HCEC 1CT (cell line): ENCODE data around the gene TRIP10.
"Not testable (repeated sequence)": the region's sequence is repeated elsewhere in the genome, so short reads cannot be mapped to it uniquely, and the experiment has no call there.

ENCODE experiments used
- DNase-seq: peaks from one replicate; pipeline ENCODE4 v3.0.0-alpha.2; 2017

Gene TRIP10

GRCh38 chr19:6743714-6744380, 4.4 kb downstream of the TRIP10 start:
- DNase-seq = peak; percentile 30

DNA sequence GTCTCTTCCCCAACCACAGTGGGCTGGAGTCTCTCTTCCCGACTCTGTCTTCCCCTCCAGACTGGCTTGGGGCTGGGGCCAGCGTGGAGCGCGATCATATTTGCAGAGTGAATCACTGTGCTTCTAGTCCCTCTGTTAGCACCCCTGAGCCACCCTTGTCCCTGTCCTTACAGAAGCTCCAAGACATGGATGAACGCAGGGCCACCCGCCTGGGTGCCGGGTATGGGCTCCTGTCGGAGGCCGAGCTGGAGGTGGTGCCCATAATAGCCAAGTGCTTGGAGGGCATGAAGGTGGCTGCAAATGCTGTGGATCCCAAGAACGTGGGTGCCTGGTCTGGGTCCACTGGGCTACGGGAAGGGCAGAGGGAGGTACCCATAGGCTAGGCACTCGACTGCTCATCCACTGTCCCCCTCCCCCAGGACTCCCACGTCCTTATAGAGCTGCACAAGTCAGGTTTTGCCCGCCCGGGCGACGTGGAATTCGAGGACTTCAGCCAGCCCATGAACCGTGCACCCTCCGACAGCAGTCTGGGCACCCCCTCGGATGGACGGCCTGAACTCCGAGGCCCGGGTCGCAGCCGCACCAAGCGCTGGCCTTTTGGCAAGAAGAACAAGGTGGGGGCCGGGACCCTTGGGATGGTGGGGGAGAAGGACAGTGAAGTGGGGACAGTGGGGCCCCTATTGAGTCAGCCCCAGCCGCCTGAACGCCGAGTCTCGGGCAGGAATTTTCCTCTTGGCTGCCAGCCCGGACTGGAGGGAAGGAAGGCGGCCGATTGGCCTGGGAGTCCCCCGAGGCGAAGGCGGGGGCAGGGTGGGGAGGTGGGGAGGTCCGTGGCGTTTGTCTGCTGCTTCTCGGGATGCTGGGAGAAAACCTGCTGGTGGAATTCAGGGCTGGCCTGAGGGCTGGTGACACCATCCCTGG, 5.2 kb downstream of the TRIP10 start:
- peak; percentile 86 for DNase-seq

- DNase-seq = no peak
Measured at GRCh38 chr19:6745965-6746364, 6.5 kb downstream of the TRIP10 start.

GRCh38 chr19:6748543-6748942, 9.1 kb downstream of the TRIP10 start:
- not testable (repeated sequence) for DNase-seq

DNA sequence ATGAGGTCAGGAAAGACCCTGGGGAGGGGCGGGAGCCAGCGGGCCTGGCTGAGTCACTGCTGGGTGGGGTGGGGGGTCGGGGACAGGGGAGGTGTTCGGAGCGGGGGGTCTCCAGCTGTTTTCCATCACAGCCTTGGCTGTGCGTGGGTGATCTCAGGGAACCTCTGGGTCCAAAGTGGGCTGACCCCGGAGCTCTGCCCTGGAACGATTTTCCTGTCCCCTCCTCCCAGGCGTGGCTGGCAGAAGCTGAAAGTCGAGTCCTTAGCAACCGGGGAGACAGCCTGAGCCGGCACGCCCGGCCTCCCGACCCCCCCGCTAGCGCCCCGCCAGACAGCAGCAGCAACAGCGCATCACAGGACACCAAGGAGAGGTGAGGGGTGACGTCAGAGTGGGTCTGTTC, 10.6 kb downstream of the TRIP10 start:
- no peak for DNase-seq

GRCh38 chr19:6751189-6751588, 11.7 kb downstream of the TRIP10 start:
- DNase-seq = no peak

DNA sequence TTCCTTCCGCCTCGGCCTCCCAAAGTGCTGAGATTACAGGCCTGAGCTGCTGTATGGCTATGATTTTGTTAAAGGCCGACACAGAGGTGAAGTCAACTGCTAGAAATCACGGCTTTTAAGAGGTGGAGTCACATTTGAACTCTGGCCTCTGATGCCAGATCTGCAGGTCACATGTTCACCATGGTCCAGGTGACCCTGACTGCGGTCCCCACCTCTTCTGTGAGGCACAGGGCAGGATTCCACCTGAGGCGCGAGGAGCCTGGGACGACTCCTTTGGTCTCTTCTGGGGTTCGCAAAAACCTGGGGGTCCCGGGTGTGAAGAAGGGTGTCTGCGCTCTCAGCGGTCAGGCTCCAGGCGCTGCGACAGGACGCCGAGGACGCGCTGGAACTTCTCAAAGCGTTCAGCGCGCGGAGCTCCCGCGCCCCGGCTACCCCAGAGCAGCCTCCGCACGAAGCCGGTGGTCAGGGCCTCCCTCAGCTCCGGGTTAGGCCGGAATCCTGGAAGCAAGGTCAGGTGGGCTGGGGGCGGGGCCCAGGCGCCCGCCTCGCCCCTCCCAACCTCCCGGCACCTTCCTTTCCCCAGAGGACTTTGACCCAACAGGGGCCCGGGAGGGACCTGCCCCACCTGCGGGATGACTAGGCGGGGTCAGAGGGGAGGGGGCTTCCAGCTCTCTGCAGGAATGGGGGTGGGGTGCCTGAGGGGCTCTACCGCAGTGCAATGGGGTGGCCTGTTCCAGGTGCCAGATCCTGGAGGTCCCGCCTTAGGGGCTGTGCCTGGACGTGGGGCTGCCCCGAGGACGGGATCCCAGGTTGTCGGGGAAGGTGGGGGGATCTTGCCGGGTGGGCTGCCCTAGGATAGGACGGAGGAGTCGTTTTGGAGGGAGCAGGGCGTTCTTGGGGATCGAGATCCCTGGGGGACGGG, 13.0 kb downstream of the TRIP10 start:
- DNase-seq = no peak

DNA sequence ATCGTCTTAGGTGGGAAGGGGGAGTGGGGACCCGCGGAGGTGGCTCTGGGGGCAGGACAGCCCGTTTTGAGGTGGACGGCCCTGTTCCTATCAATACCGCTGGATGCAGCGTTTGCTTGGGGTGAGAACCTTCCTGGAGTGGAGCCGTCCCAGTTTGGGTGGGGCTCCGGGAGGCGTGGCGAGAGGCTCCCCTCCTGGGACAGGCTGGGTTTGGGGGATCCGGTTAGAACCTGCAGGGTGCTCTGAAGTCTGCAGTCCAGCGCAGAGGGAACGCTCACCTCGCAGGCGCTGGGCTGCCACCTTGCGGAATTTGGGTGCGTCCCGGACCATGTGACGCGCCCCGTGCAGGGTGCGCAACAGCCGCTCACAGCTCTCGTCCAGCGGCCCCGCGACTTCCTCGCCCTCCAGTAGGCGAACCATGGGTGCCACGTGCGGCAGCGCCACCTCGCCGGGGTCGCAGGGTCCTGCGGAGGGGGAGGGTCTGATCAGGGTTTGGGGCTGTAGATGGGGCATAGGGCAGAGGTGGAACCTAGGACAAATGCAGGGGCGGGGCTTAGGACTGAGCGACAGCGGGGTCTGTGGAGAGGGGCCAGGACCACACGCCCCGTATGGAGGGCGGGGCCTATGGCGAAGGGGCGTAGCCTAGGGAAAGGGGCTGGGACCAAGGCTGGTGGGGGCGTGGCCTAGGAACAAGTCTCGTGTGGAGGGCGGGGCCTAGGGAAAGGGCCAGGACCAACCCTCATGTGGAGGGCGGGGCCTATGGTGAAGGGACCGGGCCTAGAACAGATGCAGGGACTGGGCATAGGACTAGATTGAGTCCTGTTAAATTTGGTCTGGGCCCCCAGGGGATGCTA, 13.9 kb downstream of the TRIP10 start:
- DNase-seq = peak; percentile 43

DNA sequence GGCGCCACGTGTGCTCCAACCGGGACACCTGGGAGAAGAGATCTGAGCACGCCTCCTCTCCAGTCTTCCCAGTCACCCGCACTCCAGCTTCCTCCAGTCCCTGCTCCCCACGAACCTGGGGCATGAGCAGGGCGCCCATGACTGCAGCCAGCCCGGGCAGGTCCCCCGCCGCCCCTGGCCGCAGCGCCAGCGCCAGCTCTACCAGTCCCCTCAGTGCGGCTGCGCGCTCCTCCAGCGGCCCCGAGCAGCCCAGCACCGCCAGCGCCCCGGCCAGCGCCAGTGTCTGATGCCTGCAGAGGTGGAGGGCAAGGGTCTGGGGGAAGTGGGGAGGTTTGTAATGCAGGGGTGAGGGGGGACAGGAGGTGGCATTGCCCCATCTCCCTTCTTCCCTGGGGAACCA, 14.7 kb downstream of the TRIP10 start:
- no peak for DNase-seq

DNA sequence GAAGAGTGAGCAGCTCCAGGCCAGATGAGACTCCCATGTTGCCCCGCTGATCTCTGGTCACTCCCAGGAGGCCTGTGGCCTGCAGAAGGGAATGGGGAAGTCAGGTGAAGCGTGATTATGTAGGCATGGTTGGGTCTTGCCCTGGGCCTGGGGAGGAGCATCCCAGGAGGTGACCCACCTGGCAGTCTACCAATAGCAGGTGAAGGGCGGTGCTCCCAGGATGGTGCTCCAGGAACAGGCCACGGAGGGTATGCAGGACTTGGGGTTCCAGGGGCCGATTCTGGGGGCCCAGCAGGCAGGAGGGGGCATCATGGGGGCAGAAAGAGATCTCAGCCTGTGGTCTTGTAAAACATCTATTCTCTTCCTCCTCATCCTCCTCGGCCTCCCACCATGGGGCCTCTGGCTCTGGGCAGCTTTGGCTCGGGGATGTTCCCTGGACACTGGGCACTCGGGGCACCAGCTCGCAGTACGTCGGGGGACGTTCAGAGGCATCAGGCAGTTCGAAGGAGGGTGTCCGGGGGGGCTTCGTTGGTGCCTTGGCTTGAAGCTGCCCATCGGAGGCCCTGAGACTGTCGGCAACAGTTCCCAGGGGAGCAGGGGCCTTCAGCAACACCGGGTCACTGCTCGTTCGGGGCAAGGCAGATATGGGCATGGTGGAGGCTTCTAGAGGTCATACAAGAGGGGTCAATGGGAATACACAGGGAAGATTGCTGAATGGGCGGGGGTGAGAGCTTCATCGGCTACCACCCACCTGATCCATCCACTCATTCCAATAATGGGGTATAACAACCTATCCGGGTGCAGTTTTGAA, 15.4 kb downstream of the TRIP10 start:
- no peak for DNase-seq

DNA sequence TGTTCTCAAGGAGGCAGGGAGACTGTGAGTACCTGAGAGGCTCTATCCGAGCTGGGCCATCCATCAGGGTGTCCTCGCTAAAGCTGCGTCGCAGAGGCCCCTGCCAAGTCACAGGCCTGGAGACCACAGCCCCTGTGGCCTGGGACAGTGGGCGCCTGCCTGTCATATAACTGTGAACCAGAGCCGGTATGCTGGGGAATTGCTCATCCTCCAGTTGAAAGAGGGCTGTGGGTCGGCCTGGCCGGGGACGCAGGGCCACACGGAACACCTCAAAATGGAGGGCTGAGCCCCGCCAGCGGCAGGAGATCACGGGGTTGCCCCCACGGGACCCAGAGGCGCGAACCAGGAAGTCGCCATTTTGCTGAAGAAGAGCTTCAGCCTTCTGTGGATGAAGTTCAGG, 21.1 kb downstream of the TRIP10 start:
- DNase-seq = no peak

DNA sequence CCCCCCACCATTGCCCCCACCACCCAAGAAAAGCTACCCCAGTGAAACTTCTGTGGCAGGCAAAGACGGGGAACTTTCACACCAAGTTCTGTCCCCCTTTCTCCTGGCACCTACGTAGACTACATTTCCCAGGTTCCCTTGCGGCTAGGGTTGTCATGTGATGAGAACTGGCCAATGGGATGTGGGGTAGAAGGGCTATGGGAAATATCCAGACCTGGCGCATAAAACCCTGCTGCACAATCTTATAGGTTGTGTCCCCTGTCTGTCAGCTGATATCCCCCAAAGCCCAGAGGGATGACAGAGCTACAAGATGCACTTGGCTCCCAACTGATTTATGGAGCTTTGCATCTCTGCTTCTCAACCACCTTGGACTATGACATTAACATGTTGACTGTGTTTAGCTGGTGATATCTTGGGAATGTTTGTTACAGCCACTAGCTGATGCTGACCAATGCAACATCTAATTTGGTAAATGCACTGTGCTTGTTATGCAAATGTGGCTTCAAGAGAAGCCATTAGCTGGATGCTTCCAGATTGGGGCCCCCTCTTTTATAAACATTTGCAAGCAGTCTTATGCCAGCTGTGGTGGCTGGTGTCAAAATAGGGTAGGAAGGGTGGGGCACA, 21.7 kb downstream of the TRIP10 start:
- DNase-seq = no peak

DNA sequence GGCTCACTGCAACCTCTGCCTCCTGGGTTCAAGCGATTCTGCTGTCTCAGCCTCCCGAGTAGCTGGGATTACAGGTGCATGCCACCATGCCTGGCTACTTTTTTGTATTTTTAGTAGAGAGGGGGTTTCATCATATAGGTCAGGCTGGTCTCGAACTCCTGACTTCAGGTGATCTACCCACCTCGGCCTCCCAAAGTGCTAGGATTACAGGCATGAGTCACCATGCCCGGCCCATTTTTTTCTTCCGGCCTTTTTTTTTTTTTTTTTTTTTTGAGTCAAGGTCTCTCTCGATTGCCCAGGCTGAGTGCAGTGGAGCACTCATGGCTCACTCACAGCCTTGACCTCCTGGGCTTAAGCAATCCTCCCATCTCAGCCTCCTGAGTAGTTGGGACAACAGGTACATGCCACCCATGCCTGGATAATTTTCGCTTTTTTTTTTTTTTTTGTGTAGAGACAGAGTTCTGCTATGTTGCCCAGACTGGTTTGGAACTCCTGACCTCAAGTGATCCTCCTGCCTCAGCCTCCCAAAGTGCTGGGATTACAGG, 22.8 kb downstream of the TRIP10 start:
- not testable (repeated sequence) for DNase-seq

- DNase-seq = no peak
Measured at GRCh38 chr19:6765738-6766356, 26.4 kb downstream of the TRIP10 start.

DNA sequence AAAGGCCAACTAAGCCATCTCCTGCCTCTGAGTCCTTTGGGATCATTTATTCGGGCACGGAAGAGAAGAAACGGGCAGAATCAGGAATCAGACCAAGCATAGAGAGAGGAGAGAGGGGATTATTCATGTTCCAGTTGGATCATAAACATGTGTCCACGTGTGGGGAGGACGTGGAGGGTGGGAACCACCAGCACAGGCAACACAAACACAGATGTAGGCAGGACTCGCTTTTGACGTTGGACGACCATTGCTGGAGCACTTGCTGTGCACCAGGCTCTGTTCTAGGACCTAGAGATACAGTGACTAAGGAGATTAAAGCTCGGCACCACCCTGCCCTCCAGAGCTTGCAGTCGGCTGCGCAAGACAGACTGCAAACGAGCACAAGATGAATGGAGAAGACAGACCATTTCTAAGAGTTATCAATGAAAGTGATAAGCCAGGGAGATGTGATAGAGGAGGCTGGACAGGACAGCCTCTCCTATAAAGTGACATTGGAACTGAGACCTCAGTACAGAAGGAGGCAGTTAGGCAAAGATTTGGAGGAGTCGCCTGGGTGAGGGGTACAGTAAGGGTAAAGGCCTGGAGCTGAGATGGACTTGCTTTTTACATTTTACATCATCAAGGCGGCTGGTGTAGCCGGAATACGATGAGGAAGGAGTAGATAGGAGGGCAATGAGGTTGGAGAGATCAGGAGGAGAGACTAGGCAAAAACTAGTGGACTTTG, 27.0 kb downstream of the TRIP10 start:
- DNase-seq = no peak

DNA sequence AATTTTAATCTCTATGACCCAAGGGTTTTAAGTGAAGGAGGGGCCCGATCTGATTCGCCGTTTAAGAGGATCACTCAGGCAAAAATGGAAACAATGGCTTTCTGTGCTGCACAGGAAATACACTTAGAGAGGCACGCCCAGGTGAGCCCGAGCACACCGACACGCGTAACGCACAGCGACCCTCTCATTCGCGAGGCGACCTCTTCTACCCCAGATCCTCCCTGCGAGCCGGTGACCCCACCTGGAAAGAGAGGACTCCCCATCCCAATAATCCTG, 27.5 kb downstream of the TRIP10 start:
- no peak for DNase-seq

DNA sequence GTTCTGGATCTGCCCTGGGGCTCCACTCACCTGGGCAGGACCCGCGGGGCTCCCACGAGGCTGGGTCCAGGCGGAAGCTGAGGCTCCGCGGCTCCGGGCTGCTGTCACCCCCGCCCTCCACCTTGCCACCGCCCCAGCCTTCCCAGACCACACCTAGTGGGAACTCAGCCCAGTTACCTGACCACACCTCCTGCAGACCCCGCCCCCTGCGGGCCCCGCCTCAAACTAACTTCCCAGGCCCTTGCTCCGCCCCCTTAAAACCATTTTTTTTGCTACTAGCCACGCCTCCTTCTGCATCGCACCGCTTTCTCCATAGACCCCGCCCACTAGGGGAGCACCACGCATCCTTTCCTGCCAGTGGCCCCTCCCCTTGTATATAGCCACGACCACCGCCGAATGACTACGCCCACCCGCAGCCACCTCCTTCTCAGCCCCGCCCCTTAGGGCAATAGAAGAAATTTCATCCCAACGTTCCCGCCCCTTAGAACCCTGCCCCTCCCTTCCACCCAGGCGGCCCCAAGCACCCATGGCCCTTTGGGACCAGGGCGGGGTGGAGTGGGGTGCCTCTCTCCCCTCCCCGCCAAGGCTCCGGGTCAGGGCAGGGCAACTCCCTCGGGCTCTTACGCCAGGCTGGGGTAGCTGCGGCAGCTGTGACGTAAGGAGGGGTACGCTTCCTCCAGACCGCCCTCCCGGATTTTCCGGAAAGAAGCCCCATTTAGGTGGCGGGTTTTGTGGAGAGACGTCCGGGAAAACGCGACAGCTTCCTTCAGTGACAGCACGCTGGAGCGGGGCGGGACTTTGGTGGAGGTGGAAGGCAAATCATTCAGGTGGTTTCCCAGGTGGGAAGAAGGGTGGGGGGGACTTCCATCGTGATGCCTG, 28.1 kb downstream of the TRIP10 start, which contains the start of gene SH2D3A:
Gene SH2D3A, minus strand, starts transcription at position 79 of the 879 bp plus-strand sequence. CDS start 3,687 bp downstream, outside the sequence.
- DNase-seq = no peak

DNA sequence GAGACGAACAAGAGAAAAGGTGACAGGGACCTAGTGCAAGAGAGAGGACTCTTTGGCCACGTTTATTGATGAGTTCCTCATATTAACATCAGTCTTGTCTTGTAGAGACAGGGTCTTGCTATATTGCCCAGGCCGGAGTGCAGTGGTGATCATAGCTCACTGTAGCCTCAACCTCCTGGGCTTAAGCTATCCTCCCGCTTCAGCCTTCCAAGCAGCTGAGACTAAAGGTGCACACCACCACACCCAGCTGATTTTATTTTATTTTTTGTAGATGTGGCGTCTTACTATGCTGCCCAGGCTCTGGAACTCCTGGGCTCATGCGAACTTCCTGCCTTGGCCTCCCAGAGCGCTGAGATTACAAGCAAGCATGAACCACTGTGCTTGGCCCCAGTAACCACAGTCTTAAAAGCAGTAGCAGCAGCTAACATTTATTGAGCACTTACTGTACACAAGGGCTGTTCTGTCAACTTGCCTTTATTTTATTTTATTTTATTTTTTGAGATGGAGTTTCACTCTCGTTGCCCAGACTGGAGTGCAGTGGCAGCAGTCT, 28.8 kb downstream of the TRIP10 start:
- no peak for DNase-seq
